Adipocyte (in vitro differentiated cells): Measurements from ENCODE around the gene PRELP.
"Not testable (repeated sequence)": the region's sequence is repeated elsewhere in the genome, so short reads cannot be mapped to it uniquely, and the experiment has no call there.

ENCODE experiments used
- DNase-seq: peaks from one replicate; pipeline ENCODE4 v3.0.0-alpha.2; 2015; ENCODE audit warnings: low read depth
- H3K27me3 ChIP-seq: replicated peaks from 2 replicates; pipeline ENCODE4 v1.7.0; 2013; ENCODE audit warnings: mild to moderate bottlenecking, low read length, moderate library complexity; ENCODE audit not compliant: control insufficient read depth, insufficient read depth
- H3K36me3 ChIP-seq: 2 replicates; pipeline ENCODE4 v1.7.0; 2013; ENCODE audit warnings: low read length, mild to moderate bottlenecking, moderate library complexity; ENCODE audit not compliant: control insufficient read depth, insufficient read depth, severe bottlenecking
- H3K4me1 ChIP-seq: 2 replicates; pipeline ENCODE4 v1.7.0; 2013; ENCODE audit warnings: mild to moderate bottlenecking, low read length, moderate library complexity; ENCODE audit not compliant: control insufficient read depth, insufficient read depth
- H3K4me3 ChIP-seq: 2 replicates; pipeline ENCODE4 v1.7.0; 2013; ENCODE audit warnings: mild to moderate bottlenecking, low read length, moderate library complexity
- H3K9ac ChIP-seq: 2 replicates; pipeline ENCODE4 v1.7.0; 2013; ENCODE audit warnings: mild to moderate bottlenecking, low read length, moderate library complexity
- H3K9me3 ChIP-seq: 2 replicates; pipeline ENCODE4 v1.7.0; 2013; ENCODE audit warnings: mild to moderate bottlenecking, low read length, moderate library complexity; ENCODE audit not compliant: control insufficient read depth

Gene PRELP

DNA sequence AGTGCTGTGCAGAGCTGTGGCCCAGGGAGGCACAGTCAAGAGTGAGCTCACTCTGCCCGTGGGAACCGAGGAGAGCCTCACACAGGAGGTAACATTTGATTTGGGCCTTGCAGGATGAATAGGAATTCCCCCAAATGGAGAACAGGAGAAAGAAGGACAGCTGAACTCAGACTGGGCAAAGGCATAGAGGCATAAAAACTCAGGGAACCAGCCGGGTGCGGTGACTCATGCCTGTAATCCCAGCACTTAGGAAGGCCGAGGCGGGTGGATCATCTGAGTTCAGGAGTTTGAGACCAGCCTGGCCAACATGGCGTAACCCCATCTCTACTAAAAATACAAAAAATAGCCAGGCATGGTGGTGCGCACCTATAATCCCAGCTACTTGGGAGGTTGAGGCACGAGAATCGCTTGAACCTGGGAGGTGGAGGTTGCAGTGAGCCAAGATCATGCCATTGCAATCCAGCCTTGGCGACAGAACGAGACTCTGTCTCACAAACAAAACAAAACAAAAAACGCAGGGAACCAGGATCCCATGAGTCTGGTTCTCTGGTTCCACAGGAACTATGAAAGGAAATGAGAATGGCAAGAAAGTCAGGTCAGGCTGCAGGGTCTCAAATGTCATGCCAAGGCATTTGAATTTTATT is 8.6 kb upstream of the PRELP start:
- H3K9me3 ChIP-seq, H3K36me3 ChIP-seq, H3K4me3 ChIP-seq, H3K27me3 ChIP-seq, DNase-seq: not testable (repeated sequence)
- Histone ChIP-seq H3K4me1 (peaks cover 39% of the 10 kb centered on the region), H3K9ac (peak overlapping the region; percentile 24)

DNA sequence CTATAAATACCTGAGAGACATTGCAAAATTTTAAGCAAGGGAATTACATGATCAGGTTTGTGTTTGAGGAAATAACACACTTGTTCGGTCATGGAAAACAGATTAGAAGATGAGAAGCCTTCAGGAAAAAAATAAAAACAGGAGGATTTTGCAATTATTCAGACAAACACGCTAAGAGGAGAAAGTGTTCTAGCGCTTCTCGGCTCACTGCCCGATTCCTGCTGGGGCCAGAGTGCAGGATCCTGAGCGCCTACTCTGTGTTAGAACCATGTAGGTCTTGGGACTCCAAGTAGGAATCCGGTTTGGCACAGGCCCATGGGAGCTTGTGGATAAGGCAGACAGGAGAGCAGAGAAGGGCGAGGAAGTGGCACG is 8.1 kb upstream of the PRELP start:
- H3K9ac ChIP-seq, result no peak overlapping the region
- H3K27me3 ChIP-seq, result no peaks in the 10 kb centered on the region
- H3K4me3 ChIP-seq, result no peak overlapping the region
- no peak for DNase-seq
- no peaks in the 10 kb centered on the region for H3K9me3 ChIP-seq
- peaks cover 39% of the 10 kb centered on the region for H3K4me1 ChIP-seq
- H3K36me3 ChIP-seq, result no peaks in the 10 kb centered on the region

DNA sequence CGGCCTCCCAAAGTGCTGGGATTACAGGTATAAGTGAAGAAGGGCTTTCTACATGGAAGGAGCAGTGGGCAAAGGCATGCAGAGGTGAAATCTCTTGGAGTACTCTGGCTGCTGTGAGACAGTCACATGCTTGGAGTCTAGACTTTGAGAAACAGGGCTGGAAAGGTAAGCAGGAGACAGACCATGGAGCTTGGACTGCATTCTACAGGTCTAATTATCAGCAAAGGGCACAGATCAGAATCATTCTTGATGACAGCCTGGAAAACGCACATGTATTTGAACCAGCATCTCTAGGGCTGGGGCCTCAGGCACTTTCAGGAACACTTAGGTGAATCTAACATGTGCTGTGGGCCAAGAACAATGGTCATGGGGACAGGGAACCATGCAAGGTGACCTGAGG is 7.3 kb upstream of the PRELP start:
- DNase-seq, result no peak
- Histone ChIP-seq H3K27me3 (no peaks in the 10 kb centered on the region), H3K4me3 (no peak overlapping the region), H3K4me1 (peaks cover 35% of the 10 kb centered on the region), H3K9me3 (no peaks in the 10 kb centered on the region), H3K9ac (no peak overlapping the region), H3K36me3 (no peaks in the 10 kb centered on the region)

DNA sequence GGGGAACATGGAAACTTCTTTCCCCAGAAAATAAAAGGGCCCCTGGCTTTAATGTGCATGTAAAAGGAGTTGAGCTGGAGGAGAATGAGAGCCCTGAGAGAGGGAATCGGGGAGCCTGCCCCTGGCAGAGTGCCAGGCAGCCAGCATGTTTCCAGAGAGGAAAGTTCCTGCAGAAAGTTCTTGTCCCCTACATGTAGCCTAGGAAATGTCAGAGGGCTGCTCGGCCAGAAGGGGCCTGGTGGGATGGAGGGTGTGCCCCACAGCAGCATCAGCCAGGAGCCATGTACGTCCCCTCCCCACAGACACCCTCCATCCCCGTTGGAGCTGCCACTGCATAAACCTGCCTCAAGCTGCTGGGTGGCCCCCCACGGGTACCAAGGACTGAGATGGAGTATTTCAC is 5.4 kb upstream of the PRELP start:
- no peak for DNase-seq
- H3K36me3 ChIP-seq, result no peaks in the 10 kb centered on the region
- no peak overlapping the region for H3K4me3 ChIP-seq
- H3K9ac ChIP-seq, result no peak overlapping the region
- H3K27me3 ChIP-seq, result no peaks in the 10 kb centered on the region
- peaks cover 28% of the 10 kb centered on the region for H3K4me1 ChIP-seq
- no peaks in the 10 kb centered on the region for H3K9me3 ChIP-seq

DNA sequence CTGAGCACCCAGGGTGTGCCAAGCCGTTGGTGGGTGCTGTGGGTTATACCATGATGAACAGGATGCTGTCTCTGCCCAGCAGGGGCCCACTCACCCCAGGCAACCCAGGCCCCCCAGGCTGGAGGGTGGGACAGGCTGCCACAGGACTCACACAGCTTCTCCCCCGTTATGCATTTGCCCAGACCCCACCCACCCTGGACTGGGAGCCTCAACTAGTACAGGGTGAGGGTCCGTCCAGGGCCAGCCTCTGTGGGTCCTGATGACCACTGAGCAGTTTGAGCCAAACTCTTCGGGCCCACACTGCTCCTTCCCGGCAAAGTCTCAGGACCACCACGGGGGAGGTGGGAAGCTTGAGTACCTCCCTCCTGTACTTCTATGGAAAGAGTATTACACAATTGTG is 3.8 kb upstream of the PRELP start:
- H3K27me3 ChIP-seq, result no peaks in the 10 kb centered on the region
- DNase-seq, result no peak
- H3K9ac ChIP-seq, result no peak overlapping the region
- no peaks in the 10 kb centered on the region for H3K36me3 ChIP-seq
- no peaks in the 10 kb centered on the region for H3K9me3 ChIP-seq
- H3K4me1 ChIP-seq, result peaks cover 28% of the 10 kb centered on the region
- H3K4me3 ChIP-seq, result no peak overlapping the region

DNA sequence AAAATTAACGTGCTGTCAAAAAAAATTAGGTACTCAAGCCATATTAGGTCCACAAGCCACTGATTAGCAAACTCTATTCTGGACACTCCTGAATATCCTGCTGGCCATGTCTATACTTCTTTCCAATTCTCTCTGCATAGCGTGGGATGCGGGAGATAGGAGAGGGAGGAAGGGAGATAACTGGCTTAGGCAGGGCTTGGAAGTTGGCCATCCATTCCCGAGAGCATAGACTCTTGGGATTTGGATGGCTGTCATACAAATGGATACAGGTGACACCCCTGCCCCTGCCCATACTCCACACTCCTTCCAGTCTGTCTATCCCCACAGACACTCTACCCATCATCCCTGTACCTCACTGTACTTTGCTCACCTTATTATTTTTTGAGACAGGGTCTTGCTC is 2.3 kb upstream of the PRELP start:
- Histone ChIP-seq H3K4me1 (peaks cover 24% of the 10 kb centered on the region), H3K36me3 (no peaks in the 10 kb centered on the region), H3K9ac (no peak overlapping the region), H3K9me3 (no peaks in the 10 kb centered on the region), H3K27me3 (no peaks in the 10 kb centered on the region), H3K4me3 (no peak overlapping the region)
- DNase-seq, result no peak

DNA sequence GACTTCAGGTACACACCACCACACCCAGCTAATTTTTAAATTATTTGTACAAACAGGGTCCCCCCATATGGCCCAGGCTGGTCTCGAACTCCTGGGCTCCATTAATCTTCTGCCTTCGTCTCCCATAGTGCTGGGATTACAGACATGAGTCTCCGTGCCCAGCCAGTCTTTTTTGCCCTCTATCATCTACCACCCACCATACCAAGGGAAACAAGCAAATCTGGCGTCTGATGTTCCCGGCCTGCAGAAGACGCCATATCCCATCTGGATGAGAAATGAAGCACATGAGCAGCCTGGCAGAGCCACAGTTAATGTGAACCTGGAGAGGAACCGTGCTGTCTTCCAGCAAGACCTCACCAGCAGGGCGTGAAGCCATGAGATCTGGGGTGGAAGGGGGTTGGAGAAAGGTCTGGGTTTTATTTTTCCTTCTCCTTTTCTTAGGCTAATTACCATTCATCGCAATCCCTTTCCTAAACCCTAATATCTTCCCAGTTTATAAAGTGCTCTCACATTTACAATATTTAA is 1.8 kb upstream of the PRELP start:
- Histone ChIP-seq H3K36me3 (no peaks in the 10 kb centered on the region), H3K9me3 (no peaks in the 10 kb centered on the region), H3K4me1 (peaks cover 24% of the 10 kb centered on the region), H3K27me3 (no peaks in the 10 kb centered on the region), H3K9ac (no peak overlapping the region), H3K4me3 (no peak overlapping the region)
- no peak for DNase-seq

DNA sequence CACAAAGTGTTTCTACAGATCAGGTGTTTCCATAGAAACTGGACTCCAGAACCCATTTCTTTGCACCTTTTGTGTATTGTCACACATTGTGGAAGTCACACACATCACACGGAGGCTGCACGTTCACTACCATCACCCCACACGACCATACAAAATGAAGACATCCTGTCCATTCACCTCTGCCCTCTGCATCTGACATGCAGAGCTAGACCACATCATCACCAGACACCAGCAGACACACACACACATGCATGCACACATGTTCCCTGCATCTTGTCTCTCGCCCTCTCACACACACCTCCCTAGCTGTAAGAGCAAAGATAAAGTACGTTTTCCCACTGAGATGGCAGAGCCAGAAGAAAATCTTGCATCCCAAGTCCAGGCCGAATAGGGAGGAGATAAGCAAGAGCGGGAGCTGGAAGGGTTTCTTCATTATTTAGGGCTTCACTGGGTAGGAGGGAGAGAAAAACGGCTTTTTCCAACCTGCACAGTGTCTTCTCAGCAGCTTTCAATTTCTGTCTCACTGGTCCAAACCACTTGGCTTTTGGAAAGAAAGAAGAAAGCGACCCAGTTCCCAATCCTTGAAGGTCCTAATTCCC is 709 bp downstream of the PRELP start:
- Histone ChIP-seq H3K4me1 (peaks cover 48% of the 10 kb centered on the region), H3K27me3 (no peaks in the 10 kb centered on the region), H3K9me3 (no peaks in the 10 kb centered on the region), H3K9ac (peak overlapping the region; percentile 67), H3K4me3 (peak overlapping the region; percentile 79), H3K36me3 (no peaks in the 10 kb centered on the region)
- no peak for DNase-seq

DNA sequence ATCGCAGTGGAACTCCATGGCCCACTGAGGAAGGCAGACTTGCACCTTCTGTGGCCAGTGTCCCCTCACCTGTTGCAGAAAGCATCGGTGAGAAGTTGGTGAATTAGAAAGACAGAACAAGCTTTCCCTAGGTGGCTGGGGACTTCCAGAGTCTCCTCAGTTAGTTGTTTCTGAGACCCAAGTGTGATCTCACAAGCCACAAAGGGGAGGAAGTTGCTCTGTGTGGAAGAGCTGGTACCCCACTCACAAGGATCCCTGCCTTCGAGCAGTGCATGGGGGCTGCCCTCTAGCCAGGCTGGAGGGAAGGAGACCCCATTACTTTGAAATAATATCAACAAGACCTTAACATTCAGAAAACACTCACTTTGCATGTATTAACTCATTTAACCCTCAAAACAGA is 2.1 kb downstream of the PRELP start:
- H3K4me3 ChIP-seq, result no peak overlapping the region
- peaks cover 55% of the 10 kb centered on the region for H3K4me1 ChIP-seq
- DNase-seq, result no peak
- H3K9me3 ChIP-seq, result no peaks in the 10 kb centered on the region
- no peak overlapping the region for H3K9ac ChIP-seq
- H3K27me3 ChIP-seq, result no peaks in the 10 kb centered on the region
- no peaks in the 10 kb centered on the region for H3K36me3 ChIP-seq

DNA sequence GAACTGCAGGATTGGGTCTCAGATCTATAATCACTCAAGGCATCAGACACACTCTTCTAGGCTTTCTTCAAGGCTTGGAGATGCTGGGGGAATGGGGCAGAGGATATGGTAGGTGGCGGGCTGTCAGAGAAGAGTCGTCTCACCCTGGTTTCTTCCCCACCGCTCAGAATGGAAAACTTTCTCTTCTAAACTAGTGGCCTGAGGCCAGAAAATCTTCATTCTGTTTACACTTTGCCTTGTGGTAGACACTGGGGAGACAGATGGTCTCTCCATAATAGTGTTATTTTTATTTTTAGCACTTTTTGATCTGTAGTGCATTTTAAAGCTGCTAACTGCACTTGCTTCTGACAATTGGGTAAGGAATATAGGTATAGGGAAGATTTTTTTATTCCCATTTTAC is 2.6 kb downstream of the PRELP start:
- Histone ChIP-seq H3K4me1 (peaks cover 55% of the 10 kb centered on the region), H3K9me3 (no peaks in the 10 kb centered on the region), H3K9ac (no peak overlapping the region), H3K4me3 (no peak overlapping the region), H3K36me3 (no peaks in the 10 kb centered on the region), H3K27me3 (no peaks in the 10 kb centered on the region)
- DNase-seq, result no peak

DNA sequence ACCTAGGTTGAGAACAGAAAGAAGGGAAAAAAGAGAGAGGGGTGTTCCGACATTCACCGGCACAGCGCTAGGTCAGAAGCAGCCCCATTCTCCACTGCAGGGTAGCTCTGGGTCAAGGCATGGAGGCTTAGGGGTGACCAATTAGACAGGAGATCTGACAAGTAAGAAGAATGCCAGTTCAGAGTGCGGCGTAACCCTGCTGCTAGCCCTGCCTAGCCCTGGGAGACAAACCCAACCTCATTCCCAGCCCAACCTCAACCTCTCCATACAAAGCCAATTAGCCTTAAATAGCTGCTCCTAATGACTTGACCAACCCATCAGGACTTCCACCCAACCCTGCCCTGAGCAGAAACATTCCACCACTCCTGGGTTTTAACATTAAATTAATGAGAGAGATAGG is 3.4 kb downstream of the PRELP start:
- Histone ChIP-seq H3K27me3 (no peaks in the 10 kb centered on the region), H3K36me3 (peaks cover 3% of the 10 kb centered on the region), H3K9ac (no peak overlapping the region), H3K4me1 (peaks cover 55% of the 10 kb centered on the region), H3K9me3 (no peaks in the 10 kb centered on the region), H3K4me3 (no peak overlapping the region)
- DNase-seq, result no peak

DNA sequence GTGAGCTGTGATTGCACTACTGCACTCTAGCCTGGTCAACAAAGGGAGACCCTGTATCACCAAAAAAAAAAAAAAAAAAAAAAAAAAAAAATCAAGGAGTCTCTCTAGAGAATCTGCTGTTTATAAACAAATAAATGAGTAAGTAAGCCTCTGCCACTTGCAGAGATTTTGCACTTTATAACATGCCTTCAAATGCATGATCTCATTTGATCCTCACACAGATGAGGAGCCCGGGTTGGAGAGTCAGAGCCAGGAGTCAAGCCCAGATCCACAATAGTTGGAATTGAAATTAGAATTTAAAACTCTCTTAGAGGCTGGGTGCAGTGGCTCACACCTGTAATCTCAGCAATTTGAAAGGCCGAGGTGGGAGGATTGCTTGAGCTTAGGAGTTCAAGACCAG is 4.0 kb downstream of the PRELP start:
- H3K27me3 ChIP-seq, result no peaks in the 10 kb centered on the region
- H3K9me3 ChIP-seq, result no peaks in the 10 kb centered on the region
- DNase-seq, result peak; percentile 13
- peaks cover 55% of the 10 kb centered on the region for H3K4me1 ChIP-seq
- H3K9ac ChIP-seq, result peak overlapping the region; percentile 68
- H3K36me3 ChIP-seq, result peaks cover 6% of the 10 kb centered on the region
- peak overlapping the region; percentile 68 for H3K4me3 ChIP-seq
